Glomerular visceral epithelial cell (primary cell): ENCODE data around the gene TXNDC11.

Source experiments
- DNase-seq: peaks from one replicate; pipeline ENCODE4 v3.0.0-alpha.2; 2016; ENCODE audit errors: extremely low spot score

The TXNDC11 gene

DNA sequence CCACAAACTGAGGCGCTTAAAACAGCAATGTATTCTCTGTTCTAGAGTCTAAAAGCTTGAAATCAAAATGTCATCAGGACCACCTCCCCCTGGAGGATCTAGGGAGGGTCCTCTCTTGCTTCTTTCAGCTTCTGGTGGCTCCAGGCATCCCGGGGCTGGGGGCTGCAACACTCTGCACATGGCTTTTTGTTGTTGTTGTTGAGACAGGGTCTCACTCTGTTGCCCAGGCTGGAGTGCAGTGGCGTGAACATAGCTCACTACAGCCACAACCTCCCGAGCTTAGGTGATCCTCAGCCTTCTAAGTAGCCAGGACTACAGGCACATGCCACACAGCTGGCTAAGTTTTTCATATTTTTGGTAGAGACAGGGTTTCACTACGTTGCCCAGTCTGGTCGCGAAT lies 111.4 kb downstream of the TXNDC11 start:
- no peak for DNase-seq

DNA sequence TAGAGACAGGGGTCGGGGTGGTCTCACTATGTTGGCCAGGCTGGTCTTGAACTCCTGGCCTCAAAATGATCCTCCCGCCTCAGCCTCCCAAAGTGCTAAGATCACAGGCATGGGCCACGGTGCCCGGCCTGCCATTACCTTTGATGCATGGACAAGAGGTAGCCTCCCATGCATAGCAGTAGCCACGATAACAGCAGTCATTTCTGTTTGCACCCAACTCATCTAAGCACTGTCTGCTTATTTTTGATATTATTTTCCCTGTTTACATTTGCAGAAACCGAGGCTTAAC lies 111.9 kb downstream of the TXNDC11 start:
- DNase-seq: no peak

DNA sequence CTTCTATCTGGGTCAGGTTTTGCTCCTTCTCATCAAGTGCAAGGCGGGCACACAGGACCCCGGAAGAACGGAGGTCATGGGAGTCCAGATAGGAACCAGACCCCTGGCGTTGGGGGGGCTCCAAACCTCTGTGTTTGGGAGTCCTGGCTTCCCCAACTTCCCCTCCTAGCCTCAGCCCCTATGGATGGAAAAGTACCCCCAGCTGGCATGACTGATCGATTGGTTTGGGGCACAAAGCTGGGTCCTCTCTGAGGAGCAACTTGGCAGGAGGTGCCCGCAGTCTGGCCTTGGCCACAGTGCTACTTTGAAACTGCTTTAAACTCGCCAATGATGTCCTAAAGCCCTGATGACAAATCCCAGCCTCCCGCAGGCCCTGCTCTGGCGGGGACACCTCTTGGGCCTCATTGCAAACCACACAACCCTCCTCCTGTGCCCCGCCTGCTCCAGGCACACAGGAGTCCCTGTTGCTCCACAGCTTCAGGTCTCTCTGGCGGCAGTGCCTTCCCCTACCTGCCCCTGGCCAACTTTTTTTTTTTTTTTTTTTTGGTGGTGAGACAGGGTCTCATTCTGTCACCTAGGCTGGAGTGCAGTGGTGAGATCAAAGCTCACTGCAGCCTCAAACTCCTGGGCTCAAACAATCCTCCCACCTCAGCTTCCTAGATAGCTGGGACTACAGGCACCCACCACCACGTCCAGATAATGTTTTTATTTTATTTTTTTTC lies 112.5 kb downstream of the TXNDC11 start:
- no peak for DNase-seq
